Adrenal gland (tissue), 12 donors: ENCODE measurements around the gene TUBGCP6. TPM values are rescaled to one million over a fixed set of nuclear protein-coding genes. Genes with fewer than 3 reads are reported as not detected.

Experiments used
- DNase-seq, 7 donors: peaks; one replicate each; pipeline ENCODE4 v3.0.0-alpha.2; 2019 to 2020
- H3K27ac ChIP-seq, 5 donors: fragments of 200-600 bp; sonication (generic) in 4 of 5; 1 replicate in 3 of 5; 2 replicates in 2 of 5; pipeline versions ENCODE4 v1.5.1 to v1.8.0; 2016 to 2020; ENCODE audit warnings: mild to moderate bottlenecking in 1 of 5
- H3K27me3 ChIP-seq: fragments of 200-600 bp; 2 replicates; pipeline ENCODE4 v1.8.0; 2021
- H3K36me3 ChIP-seq, 2 donors: fragments of 200-600 bp; replicated peaks in 1 of 2; 1 replicate in 1 of 2; 2 replicates in 1 of 2; pipeline versions ENCODE4 v1.5.1 to v1.8.0; 2018 to 2022
- H3K4me1 ChIP-seq, 2 donors: fragments of 200-600 bp; replicated peaks in 1 of 2; 1 replicate in 1 of 2; 2 replicates in 1 of 2; pipeline versions ENCODE4 v1.5.1 to v1.8.0; 2018 to 2021
- H3K4me3 ChIP-seq, 4 donors: fragments of 200-600 bp; sonication (generic) in 3 of 4; one replicate each; pipeline ENCODE4 v1.5.1; 2016 to 2018
- H3K9me3 ChIP-seq, 3 donors: fragments of 200-600 bp; sonication (generic) in 1 of 3; replicated peaks in 1 of 3; 1 replicate in 2 of 3; 2 replicates in 1 of 3; pipeline versions ENCODE4 v1.5.1 to v1.8.0; 2016 to 2021
- POLR2A ChIP-seq, 2 donors: fragments of 450-650 bp; IDR thresholded peaks; one replicate each; pipeline ENCODE4 v1.6.1; 2017; ENCODE audit warnings: antibody characterized with exemption in 2 of 2, mild to moderate bottlenecking in 2 of 2, moderate library complexity in 1 of 2
- WGBS, 4 donors: extraction: QIAGEN DNeasy Blood & Tissue Kit in 2 of 4; methylation state at CpG; one replicate each; pipeline versions ENCODE4 v1.1.5 to v1.1.7; 2013 to 2017; 5-methylcytosine and 5-hydroxymethylcytosine counted together
- intact Hi-C, 2 donors: fragments of 100-400 bp; cut with DNase I; formaldehyde crosslinking; loops; one replicate each; pipeline versions ENCODE4 v1.14.1 to v1.15.0; 2022 to 2023
- polyA plus RNA-seq, 3 donors: library from polyadenylated mRNA; stranded (reverse); fragments of 200-250 nt in 2 of 3; fragments of 350-450 nt in 1 of 3; fragmentation: Illumina TruSeq in 1 of 3; extraction: RNeasy Lipid Tissue Mini Kit (QIAGEN cat#74804) in 1 of 3; gene quantifications; one replicate each; pipeline ENCODE4 v1.2.3, GENCODE V29; 2013 to 2014
- total RNA-seq, 9 donors: library from RNA; depleted of rRNA in 4 of 9; stranded (reverse); fragments of >200 nt in 4 of 9; fragments of 120-200 nt in 1 of 9; fragmentation: NEBNext Ultra II Directional in 1 of 9; extraction: Animal tissue kit (Norgen Biotek cat#: 25700) in 1 of 9; gene quantifications; one replicate each; pipeline versions ENCODE4 v1.1.0 to v1.2.4, GENCODE V29; 2013 to 2023
- TF ChIP-seq, protein P1 (sequence below), 6 experiments: fragments of 450-650 bp in 4 of 6; fragments of 200-600 bp in 2 of 6; sonication (generic) in 1 of 6; IDR thresholded peaks; 1 replicate in 5 of 6; 2 replicates in 1 of 6; pipeline versions ENCODE4 v1.5.1 to v1.8.0; 2016 to 2021; ENCODE audit warnings: antibody characterized with exemption in 6 of 6, mild to moderate bottlenecking in 2 of 6, moderate library complexity in 1 of 6
- donor health status: healthy with polysubstance abuse.
- donor health status: Bipolar disorder and iron deficiency.
- donor health status: DM: yes; HTN: yes; CAD: no.
- donor health status: DM: no; HTN: no; CAD: no.
- donor health status: DM: no; HTN: no; CAD: no.
- donor health status: DM: yes; HTN: yes; CAD: no.

The TUBGCP6 gene
- total and polyA plus RNA-seq, 12 donors = 8.3 to 171 (median 47.4) TPM

GRCh38 chr22:50246242-50247175 is 1.7 kb upstream of the TUBGCP6 start:
- DNase-seq = no peak
- peaks cover 0 to 9% of the 10 kb centered on the region in 2 donors for H3K36me3 ChIP-seq
- no peak overlapping the region for H3K4me3 ChIP-seq
- no peaks in the 10 kb centered on the region for H3K9me3 ChIP-seq
- TF ChIP-seq, protein P1, sequence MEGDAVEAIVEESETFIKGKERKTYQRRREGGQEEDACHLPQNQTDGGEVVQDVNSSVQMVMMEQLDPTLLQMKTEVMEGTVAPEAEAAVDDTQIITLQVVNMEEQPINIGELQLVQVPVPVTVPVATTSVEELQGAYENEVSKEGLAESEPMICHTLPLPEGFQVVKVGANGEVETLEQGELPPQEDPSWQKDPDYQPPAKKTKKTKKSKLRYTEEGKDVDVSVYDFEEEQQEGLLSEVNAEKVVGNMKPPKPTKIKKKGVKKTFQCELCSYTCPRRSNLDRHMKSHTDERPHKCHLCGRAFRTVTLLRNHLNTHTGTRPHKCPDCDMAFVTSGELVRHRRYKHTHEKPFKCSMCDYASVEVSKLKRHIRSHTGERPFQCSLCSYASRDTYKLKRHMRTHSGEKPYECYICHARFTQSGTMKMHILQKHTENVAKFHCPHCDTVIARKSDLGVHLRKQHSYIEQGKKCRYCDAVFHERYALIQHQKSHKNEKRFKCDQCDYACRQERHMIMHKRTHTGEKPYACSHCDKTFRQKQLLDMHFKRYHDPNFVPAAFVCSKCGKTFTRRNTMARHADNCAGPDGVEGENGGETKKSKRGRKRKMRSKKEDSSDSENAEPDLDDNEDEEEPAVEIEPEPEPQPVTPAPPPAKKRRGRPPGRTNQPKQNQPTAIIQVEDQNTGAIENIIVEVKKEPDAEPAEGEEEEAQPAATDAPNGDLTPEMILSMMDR (IDR thresholded peaks at IDR 0.05) = no peak
- TF ChIP-seq POLR2A (IDR thresholded peaks at IDR 0.05) = no peak
- intact Hi-C loops = no loop called here
- no peak overlapping the region for H3K27ac ChIP-seq
- peaks cover 41 to 54% of the 10 kb centered on the region in 2 donors for H3K4me1 ChIP-seq
- WGBS, 4 donors = 86 to 89% (median 86%) methylated on average over 11 to 20 of the region's 20 CpGs
- no peaks in the 10 kb centered on the region for H3K27me3 ChIP-seq

- DNase-seq = peak in 1 of 7 donors; percentile 32
Measured at GRCh38 chr22:50245214-50246072, 620 bp upstream of the TUBGCP6 start.

DNA sequence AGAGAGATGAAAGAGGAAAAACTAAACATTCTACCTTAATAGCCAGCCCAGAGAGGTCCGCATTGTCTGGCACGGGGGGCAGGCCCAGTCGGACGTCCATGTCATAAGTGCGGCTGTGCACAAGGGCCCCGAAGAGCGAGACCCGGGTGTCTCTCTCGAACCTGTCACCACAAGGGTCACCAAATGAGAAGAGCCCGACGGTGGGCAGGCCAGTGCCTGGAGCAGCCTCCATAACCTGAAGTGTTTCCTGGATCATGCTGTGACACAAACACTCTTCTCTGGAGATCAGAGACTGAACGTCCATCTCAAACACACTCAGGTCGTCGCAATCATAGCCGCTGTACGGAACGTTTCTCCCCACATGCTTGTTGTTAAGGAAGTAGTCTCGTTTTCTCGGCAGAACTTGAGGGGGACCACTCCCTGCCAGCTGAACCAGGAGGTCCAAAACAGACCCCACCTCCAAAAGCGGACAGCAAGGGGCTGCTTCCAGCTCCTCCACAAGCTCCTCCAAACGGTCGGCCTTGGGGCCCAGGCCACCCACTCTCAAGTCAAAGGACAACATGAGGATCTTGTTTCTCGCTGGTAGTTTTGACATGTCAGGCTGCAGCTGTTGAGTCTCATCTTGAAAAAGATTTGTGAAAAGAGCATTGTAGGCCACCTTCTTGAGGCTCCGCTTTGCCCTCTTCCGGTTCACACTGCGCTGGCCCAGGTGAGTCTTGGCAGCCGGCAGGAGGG is 971 bp downstream of the TUBGCP6 start:
- DNase-seq = no peak
- peaks cover 0 to 16% of the 10 kb centered on the region in 2 donors for H3K36me3 ChIP-seq
- H3K27me3 ChIP-seq = no peaks in the 10 kb centered on the region
- H3K9me3 ChIP-seq = no peaks in the 10 kb centered on the region
- peak overlapping the region in 4 of 5 donors; percentile 87 to 96 (median 92) for H3K27ac ChIP-seq
- peaks cover 35 to 44% of the 10 kb centered on the region in 2 donors for H3K4me1 ChIP-seq
- intact Hi-C loops = no loop called here
- TF ChIP-seq POLR2A (IDR thresholded peaks at IDR 0.05) = no peak
- TF ChIP-seq, protein P1 (IDR thresholded peaks at IDR 0.05) = no peak
- 12 to 20% (median 17%) methylated on average over 25 to 27 of the region's 27 CpGs for WGBS, 4 donors
- H3K4me3 ChIP-seq = peak overlapping the region; percentile 63 to 95 (median 93)

More at GRCh38 chr22:50245214-50246072, 620 bp upstream of the TUBGCP6 start:
- H3K4me3 ChIP-seq = peak overlapping the region; percentile 63 to 95 (median 93)
- H3K27me3 ChIP-seq = no peaks in the 10 kb centered on the region
- no peaks in the 10 kb centered on the region for H3K9me3 ChIP-seq
- intact Hi-C loops = no loop called here
- peaks cover 42 to 52% of the 10 kb centered on the region in 2 donors for H3K4me1 ChIP-seq
- peaks cover 0 to 9% of the 10 kb centered on the region in 2 donors for H3K36me3 ChIP-seq
- peak overlapping the region; percentile 80 to 96 (median 89) for H3K27ac ChIP-seq
- TF ChIP-seq POLR2A (IDR thresholded peaks at IDR 0.05) = peak in 1 of 2 donors; percentile 5
- TF ChIP-seq, protein P1 (IDR thresholded peaks at IDR 0.05) = no peak
- WGBS, 4 donors = 9 to 17% (median 13%) methylated on average over 36 to 53 of the region's 53 CpGs; no CpG with 5 or more reads in 1 of the 4 donors
